Brain microvascular endothelial cell (primary cell): ENCODE results near the gene SERPINB2.

Experiments
- DNase-seq: peaks from one replicate; pipeline ENCODE4 v3.0.0-alpha.2; 2020
- H3K27ac ChIP-seq: fragments of 250-450 bp; sonication (Bioruptor Pico); 2 replicates; pipeline ENCODE4 v1.5.1; 2020; ENCODE audit warnings: mild to moderate bottlenecking, moderate library complexity
- H3K27me3 ChIP-seq: fragments of 250-450 bp; sonication (Bioruptor Pico); replicated peaks from 2 replicates; pipeline ENCODE4 v1.5.1; 2020; ENCODE audit warnings: mild to moderate bottlenecking
- H3K36me3 ChIP-seq: fragments of 250-450 bp; sonication (Bioruptor Pico); replicated peaks from 2 replicates; pipeline ENCODE4 v1.5.1; 2020; ENCODE audit warnings: mild to moderate bottlenecking
- H3K4me3 ChIP-seq: 2 replicates; pipeline ENCODE4 v1.5.1; 2011; ENCODE audit warnings: low read depth, mild to moderate bottlenecking, control low read depth, low read length, moderate library complexity
- CTCF ChIP-seq: IDR thresholded peaks from 2 replicates; pipeline ENCODE4 v1.5.1; 2011; ENCODE audit warnings: low read depth, mild to moderate bottlenecking, moderate library complexity, low read length, control low read depth, inconsistent platforms; ENCODE audit errors: missing control alignments
- in situ Hi-C: cut with HindIII; loops from 2 replicates; pipeline ENCODE4 v1.10.0; 2017; ENCODE audit warnings: low sequenced_read_pairs, low pct_ligation_motif_present

SERPINB2 gene

GRCh38 chr18:63904694-63905093 lies 17.2 kb downstream of the SERPINB2 start:
- no peak for DNase-seq

GRCh38 chr18:63905361-63905760 lies 17.9 kb downstream of the SERPINB2 start:
- no peak for TF ChIP-seq CTCF
- H3K27ac ChIP-seq: no peak overlapping the region
- no peak for DNase-seq
- H3K27me3 ChIP-seq: no peaks in the 10 kb centered on the region
- in situ Hi-C loops: no loop called here
- no peaks in the 10 kb centered on the region for H3K36me3 ChIP-seq
- H3K4me3 ChIP-seq: no peak overlapping the region

More at GRCh38 chr18:63904694-63905093, 17.2 kb downstream of the SERPINB2 start:
- H3K4me3 ChIP-seq: no peak overlapping the region
- no peaks in the 10 kb centered on the region for H3K36me3 ChIP-seq
- H3K27me3 ChIP-seq: no peaks in the 10 kb centered on the region
- H3K27ac ChIP-seq: no peak overlapping the region
- no peak for TF ChIP-seq CTCF
- in situ Hi-C loops: no loop called here

DNA sequence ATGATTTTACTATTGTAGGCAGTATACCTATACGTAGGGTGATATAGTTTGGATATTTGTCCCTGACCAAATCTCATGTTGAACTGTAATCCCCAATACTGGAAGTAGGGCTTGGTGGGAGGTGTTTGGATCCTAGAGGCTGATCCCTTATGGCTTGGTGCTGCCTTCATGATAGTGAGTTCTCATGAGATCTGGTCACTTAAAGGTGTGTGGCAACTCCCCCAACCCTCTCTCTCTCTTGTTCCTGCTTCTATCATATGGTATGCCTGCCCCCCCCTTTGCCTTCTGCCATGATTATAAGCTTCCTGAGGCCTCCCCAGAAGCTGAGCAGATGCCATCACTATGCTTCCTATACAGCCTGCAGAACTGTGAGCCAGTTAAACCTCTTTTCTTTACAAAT lies 18.6 kb downstream of the SERPINB2 start:
- Histone ChIP-seq H3K4me3 (no peak overlapping the region), H3K27ac (no peak overlapping the region), H3K36me3 (no peaks in the 10 kb centered on the region), H3K27me3 (no peaks in the 10 kb centered on the region)
- no peak for TF ChIP-seq CTCF
- in situ Hi-C loops: no loop called here
- DNase-seq: no peak

GRCh38 chr18:63907664-63908063 lies 20.2 kb downstream of the SERPINB2 start, which contains the start of gene SERPINB10:
SERPINB10 (plus strand) TSS chr18:63907958; CDS start chr18:63915511, 7,553 bp downstream.
- Histone ChIP-seq H3K27me3 (no peaks in the 10 kb centered on the region), H3K27ac (no peak within 1 kb of the TSS), H3K4me3 (no peak within 1 kb of the TSS), H3K36me3 (no peaks in the 10 kb centered on the region)
- in situ Hi-C loops: no loop called here
- TF ChIP-seq CTCF: no peak
- no peak for DNase-seq

DNA sequence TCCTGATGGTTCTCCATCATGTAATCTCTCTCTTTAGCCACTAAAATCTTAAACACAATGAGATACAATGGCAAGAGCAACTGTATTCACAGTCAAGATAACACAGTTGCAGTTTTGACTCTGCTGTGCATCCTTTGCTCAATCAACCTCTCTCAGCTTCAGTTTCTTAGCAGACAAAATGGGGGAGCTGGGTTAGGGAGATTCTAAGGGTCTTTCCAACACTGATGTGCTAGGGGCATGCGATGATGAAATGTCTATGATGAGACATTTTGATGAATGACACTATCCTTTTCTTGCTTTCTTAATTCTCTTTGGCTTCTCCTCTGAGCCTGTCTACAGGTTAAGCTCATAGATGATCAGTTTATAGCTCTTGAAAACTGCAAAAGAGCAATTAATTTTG lies 21.4 kb downstream of the SERPINB2 start:
- TF ChIP-seq CTCF: no peak
- no peak overlapping the region for H3K4me3 ChIP-seq
- H3K27me3 ChIP-seq: no peaks in the 10 kb centered on the region
- in situ Hi-C loops: no loop called here
- no peak overlapping the region for H3K27ac ChIP-seq
- DNase-seq: no peak
- H3K36me3 ChIP-seq: no peaks in the 10 kb centered on the region

DNA sequence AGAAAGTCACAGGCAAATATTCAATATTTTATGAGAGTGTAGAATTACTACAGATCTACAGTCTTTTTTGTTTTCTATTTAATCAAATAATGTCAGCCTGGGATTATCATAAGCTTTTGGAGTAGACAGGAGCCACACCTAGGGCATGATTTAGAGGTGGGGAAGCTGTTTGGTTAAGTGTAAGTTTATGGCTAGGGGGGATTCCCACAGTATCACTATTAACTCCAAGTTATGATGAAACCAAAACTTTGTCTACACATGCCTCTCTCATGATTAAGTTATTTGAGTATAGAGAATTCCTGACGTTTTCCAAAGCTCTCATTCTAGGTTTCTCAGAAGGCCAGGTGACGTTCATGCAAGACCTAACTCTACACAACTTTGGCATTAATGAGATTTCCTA lies 22.4 kb downstream of the SERPINB2 start:
- no peak overlapping the region for H3K4me3 ChIP-seq
- no peak for TF ChIP-seq CTCF
- H3K27ac ChIP-seq: no peak overlapping the region
- H3K27me3 ChIP-seq: no peaks in the 10 kb centered on the region
- in situ Hi-C loops: no loop called here
- no peaks in the 10 kb centered on the region for H3K36me3 ChIP-seq
- DNase-seq: no peak
